ENCODE measurements around the gene CEP295NL.
A peak's percentile ranks its signal among the peaks of the same experiment; 100 is the strongest.

The CEP295NL gene

GRCh38 chr17:78864117-78864516 is 38.9 kb downstream of the CEP295NL start:
- DNase-seq (ENCODE audit: low read depth), result no peak

- peak; percentile 99 for DNase-seq (ENCODE audit: low read depth)
Observed at GRCh38 chr17:78862073-78863023, 40.7 kb downstream of the CEP295NL start.

- no peak for DNase-seq (ENCODE audit: low read depth)
Observed at GRCh38 chr17:78861229-78861628, 41.8 kb downstream of the CEP295NL start.

- no peak for DNase-seq (ENCODE audit: low read depth)
Observed at GRCh38 chr17:78859051-78859450, 44.0 kb downstream of the CEP295NL start.

GRCh38 chr17:78857266-78857665 is 45.7 kb downstream of the CEP295NL start:
- no peak for DNase-seq (ENCODE audit: low read depth)

- no peak for DNase-seq (ENCODE audit: low read depth)
Observed at GRCh38 chr17:78855561-78856165, 47.3 kb downstream of the CEP295NL start.

GRCh38 chr17:78854508-78854907 is 48.5 kb downstream of the CEP295NL start:
- no peak for DNase-seq (ENCODE audit: low read depth)

- no peak for DNase-seq (ENCODE audit: low read depth)
Observed at GRCh38 chr17:78853926-78854394, 49.0 kb downstream of the CEP295NL start.

- DNase-seq (ENCODE audit: low read depth), result no peak
Observed at GRCh38 chr17:78852709-78853121, 50.3 kb downstream of the CEP295NL start.

- DNase-seq (ENCODE audit: low read depth), result no peak
Observed at GRCh38 chr17:78849026-78849425, 54.0 kb downstream of the CEP295NL start.

- DNase-seq (ENCODE audit: low read depth), result no peak
Observed at GRCh38 chr17:78847052-78847451, 55.9 kb downstream of the CEP295NL start.

GRCh38 chr17:78844301-78845005 is 58.5 kb downstream of the CEP295NL start:
- peak; percentile 75 for DNase-seq (ENCODE audit: low read depth)

GRCh38 chr17:78842881-78843565 is 60.0 kb downstream of the CEP295NL start:
- DNase-seq (ENCODE audit: low read depth), result peak; percentile 72

- peak; percentile 100 for DNase-seq (ENCODE audit: low read depth)
Observed at GRCh38 chr17:78840780-78841611, 62.0 kb downstream of the CEP295NL start, which contains the start of gene USP36. Gene USP36, minus strand, starts transcription at chr17:78840814. Its CDS starts 4,451 bp downstream, at chr17:78836363.
